Activated CD4-positive, alpha-beta T cell treated with anti-CD3 and anti-CD28 coated beads, Interleukin-2, amount 50 U/mL, for 24 hours (primary cell): Measurements from ENCODE around the gene TDG.

ENCODE experiments used
- DNase-seq, 2 donors: peaks; one replicate each; pipeline ENCODE4 v3.0.0-alpha.2; 2020; ENCODE audit warnings: low read depth in 1 of 2, low spot score in 1 of 2

Gene TDG

GRCh38 chr12:103960616-103961227 lies 5.0 kb upstream of the TDG start:
- DNase-seq = no peak

DNA sequence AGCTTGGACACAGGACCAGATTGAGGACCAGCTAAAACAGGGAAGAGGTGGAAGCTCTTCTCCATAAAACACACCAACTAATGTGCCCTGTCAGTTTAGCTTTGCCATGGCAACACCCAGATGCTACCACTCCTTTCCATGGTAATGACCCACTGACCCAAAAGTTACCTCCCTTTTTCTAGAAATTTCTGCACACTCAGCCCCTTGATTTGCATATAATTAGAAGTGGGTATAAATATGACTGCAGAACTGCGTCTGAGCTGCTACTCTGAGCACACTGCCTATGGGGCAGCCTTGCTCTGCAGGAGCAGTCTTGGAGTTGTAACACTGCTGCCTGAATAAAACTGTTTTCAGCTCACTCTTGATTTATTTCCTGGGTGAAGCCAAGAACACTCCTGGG lies 3.2 kb upstream of the TDG start:
- DNase-seq = no peak

DNA sequence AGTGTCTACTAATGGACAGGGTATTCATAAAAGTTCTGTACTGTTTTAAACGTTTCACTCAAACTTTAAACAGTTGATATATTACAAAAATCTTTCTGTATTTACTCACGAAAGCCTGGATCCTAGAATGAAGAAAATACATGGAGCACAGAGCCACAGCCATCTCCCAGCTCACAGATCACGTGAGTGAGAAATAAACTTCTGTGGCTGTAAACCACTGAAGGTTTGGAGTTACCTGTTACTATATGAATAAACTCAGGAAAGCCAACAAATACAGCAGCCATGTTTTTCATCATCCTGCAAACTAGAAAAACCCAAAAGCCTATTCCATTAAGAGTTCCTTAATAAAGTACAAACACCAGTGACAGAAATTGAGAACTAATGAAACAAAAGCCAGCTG lies 867 bp upstream of the TDG start:
- no peak for DNase-seq

- no peak for DNase-seq
These were observed 450 bp upstream of the TDG start for GRCh38 chr12:103965255-103965589.

GRCh38 chr12:103966736-103967135 lies 1.1 kb downstream of the TDG start:
- DNase-seq = no peak

DNA sequence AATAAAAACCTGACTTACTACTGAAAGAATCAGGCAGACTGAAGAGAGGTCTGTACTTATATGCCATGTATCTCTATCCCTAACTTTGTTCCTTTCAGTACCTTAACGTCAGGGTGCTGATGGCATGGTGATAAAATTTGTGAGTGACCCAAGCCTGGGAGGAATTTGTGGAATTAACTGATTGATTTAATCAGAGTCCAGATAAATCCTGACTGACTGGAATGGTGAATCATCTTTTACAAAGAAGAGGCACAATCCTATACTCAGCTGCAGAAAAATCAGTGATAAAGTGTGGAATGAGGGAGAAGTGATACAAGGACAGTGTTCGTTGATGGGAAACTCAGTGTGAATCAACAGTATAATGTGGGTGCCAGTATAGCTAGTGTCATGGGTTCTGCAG lies 3.7 kb downstream of the TDG start:
- no peak for DNase-seq

GRCh38 chr12:103973909-103974308 lies 8.2 kb downstream of the TDG start:
- DNase-seq = no peak

DNA sequence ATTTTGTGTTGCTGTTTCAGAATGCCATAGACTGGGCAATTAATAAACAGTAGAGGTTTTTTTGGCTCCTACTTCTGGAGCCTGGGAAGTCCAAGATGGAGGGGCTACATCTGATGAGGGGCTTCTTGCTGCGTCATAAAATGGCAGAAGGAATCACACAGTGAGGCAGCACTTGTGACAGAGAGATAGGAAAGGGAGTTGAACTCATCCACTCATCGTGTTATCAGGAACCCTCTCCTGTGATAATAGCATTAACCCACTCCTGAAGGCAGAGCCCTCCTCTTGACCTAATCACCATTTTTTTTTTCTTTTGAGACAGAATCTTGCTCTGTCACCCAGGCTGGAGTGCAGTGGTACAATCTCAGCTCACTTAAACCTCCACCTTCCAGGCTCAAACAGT lies 9.7 kb downstream of the TDG start:
- no peak for DNase-seq

GRCh38 chr12:103978384-103978982 lies 12.8 kb downstream of the TDG start:
- no peak for DNase-seq

GRCh38 chr12:103986829-103987228 lies 21.2 kb downstream of the TDG start:
- no peak for DNase-seq

DNA sequence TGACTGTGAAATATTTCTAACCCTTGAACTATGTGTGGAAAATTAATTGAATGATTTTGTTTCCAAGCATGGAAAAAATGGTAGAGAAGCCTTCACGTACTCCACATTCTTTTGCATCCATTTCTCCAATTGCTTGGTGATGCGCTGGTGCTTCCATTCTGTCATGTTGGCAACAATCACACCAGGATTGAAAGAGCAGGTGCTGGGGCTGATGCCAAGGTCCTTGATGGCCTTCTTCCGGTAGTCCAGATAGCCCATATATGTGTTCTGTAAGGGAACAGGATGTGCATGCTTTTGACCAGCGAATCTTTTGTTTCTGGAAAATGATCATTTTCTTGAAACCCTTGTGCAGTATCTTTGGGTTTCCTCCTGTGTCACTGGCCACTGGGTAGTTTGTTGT lies 28.6 kb downstream of the TDG start:
- DNase-seq = no peak

- DNase-seq = no peak
These were observed 30.9 kb downstream of the TDG start for GRCh38 chr12:103996595-103996994.

GRCh38 chr12:103997286-103997900 lies 31.7 kb downstream of the TDG start:
- DNase-seq = no peak

DNA sequence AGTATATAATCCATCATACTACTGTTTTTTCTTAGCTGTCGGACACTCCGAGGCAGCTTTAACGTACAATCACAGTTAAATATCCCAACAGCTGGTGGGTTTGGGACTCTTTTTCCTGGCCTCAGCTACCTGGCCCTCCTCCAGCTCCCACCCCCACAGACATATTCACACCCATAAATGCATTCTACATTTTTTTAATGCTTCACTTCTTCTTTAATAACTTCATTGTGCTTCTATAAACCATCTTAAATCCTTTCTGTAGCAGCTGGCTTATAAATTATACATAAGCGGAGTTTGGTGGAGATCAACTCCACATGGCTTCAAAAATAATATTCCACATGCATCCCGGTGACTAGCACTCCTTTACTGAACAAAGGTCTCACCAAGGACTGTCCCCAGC lies 33.3 kb downstream of the TDG start:
- no peak for DNase-seq

DNA sequence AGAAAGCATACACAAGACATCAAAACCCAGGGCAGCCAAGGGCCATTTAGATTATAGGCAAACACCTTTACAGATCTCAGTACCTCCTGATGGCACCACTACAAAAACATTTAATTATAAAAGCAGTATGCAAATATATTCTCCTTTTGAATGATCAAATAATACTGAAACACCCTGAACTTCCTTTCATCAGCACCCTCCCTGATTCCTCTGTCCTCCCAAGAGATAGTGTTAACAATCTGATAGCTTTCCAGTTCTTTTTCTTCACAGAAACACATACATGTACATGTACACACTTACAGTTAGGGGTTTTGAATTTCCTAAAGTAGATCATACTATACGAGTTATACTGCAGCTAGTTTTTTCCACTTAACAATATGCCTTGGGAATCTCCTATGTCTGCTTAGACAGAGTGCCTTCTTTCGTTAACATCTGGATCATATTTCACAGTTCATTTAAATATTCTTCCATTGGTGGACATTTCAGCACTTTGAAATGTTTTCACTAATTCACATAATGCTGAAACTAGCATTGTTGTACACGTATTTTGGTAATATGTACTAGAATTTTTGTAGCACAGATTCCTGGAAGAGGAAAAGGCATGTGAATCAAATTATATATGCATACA lies 35.2 kb downstream of the TDG start:
- no peak for DNase-seq

DNA sequence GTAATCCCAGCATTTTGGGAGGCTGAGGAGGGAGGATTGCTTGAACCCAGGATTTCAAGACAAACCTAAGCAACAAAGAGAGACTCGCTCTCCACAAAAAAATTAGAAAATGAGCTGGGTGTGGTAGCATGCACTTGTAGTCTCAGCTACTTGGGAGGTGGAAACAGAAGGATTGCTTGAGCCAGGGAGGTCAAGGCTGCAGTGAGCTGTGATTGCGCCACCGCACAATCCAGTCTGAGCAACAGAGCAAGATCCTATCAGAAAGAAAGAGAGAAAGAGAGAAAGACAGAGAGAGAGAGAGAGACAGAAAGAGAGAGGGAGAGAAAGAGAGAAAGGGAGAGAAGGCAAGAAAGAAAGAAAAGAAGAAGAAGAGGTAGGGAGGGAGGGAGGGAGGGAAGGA lies 37.0 kb downstream of the TDG start:
- DNase-seq = no peak

- DNase-seq = no peak
These were observed 37.9 kb downstream of the TDG start for GRCh38 chr12:104003596-104003995.

DNA sequence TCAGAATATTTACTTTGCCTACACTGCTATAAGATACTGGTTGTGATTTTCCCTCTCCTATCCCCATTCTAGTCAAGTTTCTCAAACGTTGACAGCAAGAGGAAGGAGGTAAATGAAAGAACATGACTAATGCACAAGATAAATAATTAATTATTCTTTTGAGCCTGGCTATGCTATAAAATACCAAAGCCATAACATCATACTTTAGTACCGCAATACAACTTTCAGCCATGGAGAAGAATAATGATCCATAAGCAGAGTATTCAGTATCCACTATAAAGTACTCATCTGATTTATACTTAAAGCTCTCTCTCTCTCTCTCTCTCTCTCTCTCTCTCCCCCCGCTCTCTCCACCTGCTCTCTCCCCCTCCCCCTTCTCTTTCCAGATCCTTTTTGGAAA lies 41.3 kb downstream of the TDG start:
- DNase-seq = no peak

- DNase-seq = no peak
These were observed 44.4 kb downstream of the TDG start for GRCh38 chr12:104010121-104010520.

- DNase-seq = no peak
These were observed 45.0 kb downstream of the TDG start for GRCh38 chr12:104010606-104011169.

GRCh38 chr12:104011253-104011652 lies 45.6 kb downstream of the TDG start:
- no peak for DNase-seq

DNA sequence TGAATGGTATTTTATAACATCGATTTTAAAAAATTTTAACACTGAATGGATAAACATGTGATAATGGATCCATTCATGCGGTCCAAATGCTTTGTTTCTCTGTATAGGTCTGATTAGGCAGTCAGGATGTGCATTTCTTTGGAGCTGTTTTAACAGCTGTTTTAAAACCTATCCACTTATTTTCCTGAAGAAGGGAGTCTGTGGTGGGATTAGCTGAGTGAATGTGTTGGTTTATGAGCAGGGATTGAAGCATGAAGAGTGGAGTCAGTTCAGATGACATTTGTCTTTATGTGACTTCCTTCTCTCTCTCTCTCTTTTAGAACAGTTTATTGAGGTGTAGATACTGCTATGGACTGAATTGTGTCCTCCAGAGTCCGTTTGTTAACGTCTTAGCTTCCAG lies 46.7 kb downstream of the TDG start:
- DNase-seq = no peak
